ENCODE results near the gene LMF2. TPM values are rescaled to one million over a fixed set of nuclear protein-coding genes. Genes with fewer than 3 reads are reported as not detected.

The LMF2 gene
- total RNA-seq, 1 experiment from 2014 or later: 56.9 TPM

DNA sequence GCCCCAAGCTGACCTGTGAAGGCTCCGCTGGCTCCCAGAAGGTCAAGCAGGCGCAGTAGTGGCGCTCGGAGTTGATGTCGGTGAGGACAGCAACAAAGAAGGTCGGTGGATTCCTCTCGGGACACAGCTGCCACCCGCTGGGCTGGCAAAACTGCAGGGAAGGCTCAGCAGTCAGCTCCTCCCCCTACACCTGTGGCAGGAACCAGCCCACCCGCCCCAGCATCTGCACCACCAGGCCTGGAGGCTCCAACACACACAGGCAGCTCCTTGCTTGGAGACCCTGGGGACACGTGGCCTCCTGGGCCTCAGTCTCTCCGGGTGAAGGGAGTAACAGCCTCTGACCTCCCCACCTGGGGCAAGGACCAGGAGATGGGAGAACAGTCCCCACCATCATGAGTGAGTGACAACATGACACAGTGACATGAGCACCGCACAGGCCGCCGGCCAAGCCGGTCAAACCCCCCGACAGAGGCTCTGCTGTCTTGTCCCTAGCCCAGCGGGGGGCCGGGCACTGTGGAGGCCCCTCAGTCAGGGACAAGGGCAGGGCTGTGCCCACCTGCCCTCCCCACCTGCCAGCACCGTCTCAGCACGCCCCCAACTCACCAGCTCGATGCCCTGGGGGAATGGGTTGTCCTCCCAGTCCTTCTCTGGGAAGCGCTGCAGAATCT lies 39.6 kb downstream of the LMF2 start:
- Histone ChIP-seq H3K79me2 (ENCODE audit: insufficient read depth, low read length) (peaks cover 44% of the 10 kb centered on the region), H3K4me3 (replicated peaks in 1 of 2; ENCODE audit: low read depth in 1 of 2, low read length in 2 of 2) (no peak overlapping the region), H3K4me2 (ENCODE audit: low read length) (no peak overlapping the region), H3K27me3 (ENCODE audit: insufficient read depth, low read length) (no peaks in the 10 kb centered on the region), H3K9ac (ENCODE audit: low read length) (no peak overlapping the region), H3K27ac (ENCODE audit: low read depth, low read length) (no peak overlapping the region), H3K36me3 (ENCODE audit: control insufficient read depth in 1 of 2, insufficient read depth in 2 of 2, low read length in 2 of 2) (peaks cover 7 to 11% of the 10 kb centered on the region in 2 experiments; a peak in 3 of 4 replicates), H2AFZ (ENCODE audit: low read depth, low read length, poor library complexity, severe bottlenecking) (no peak overlapping the region), H3K4me1 (ENCODE audit: control insufficient read depth in 1 of 2, insufficient read depth in 2 of 2, low read length in 2 of 2) (peaks cover 19 to 35% of the 10 kb centered on the region in 2 experiments), H4K20me1 (ENCODE audit: insufficient read depth) (peaks cover 6% of the 10 kb centered on the region; the same call in 1 of the 2 replicates), H3K9me2 (ENCODE audit: insufficient read depth) (no peaks in the 10 kb centered on the region), H3K9me3 (ENCODE audit: control insufficient read depth in 1 of 2, insufficient read depth in 1 of 2, low read depth in 1 of 2, low read length in 2 of 2) (no peaks in the 10 kb centered on the region)
- CTCF ChIA-PET: no interaction called here
- ATAC-seq (no peak), DNase-seq (ENCODE audit: low read depth, low spot score) (no peak)
- POLR2A ChIA-PET: no interaction called here
- RAD21 ChIA-PET (ENCODE audit: low non-redundant PET in 1 of 2, low total read pairs in 2 of 2, uncharacterized antibody in 2 of 2, unreplicated experiment in 2 of 2): no interaction called here
- no TSS peak for BruUV-seq (replicated peaks)
- TF ChIP-seq EZH2phosphoT487 (IDR thresholded peaks at IDR 0.05; ENCODE audit: borderline replicate concordance) (no peak), SRF (IDR thresholded peaks at IDR 0.05; ENCODE audit: low read depth) (no peak), SP1 (IDR thresholded peaks at IDR 0.05; ENCODE audit: low read depth) (no peak), YY1 (IDR thresholded peaks at IDR 0.05; ENCODE audit: extremely low read depth, insufficient replicate concordance, low read depth, low read length) (no peak), POLR2A (IDR thresholded peaks at IDR 0.05; ENCODE audit: borderline replicate concordance, extremely low read depth, insufficient read depth, insufficient read length) (no peak), RAD21 (IDR thresholded peaks at IDR 0.05; ENCODE audit: low read depth) (no peak)
- TF ChIP-seq, protein P1, sequence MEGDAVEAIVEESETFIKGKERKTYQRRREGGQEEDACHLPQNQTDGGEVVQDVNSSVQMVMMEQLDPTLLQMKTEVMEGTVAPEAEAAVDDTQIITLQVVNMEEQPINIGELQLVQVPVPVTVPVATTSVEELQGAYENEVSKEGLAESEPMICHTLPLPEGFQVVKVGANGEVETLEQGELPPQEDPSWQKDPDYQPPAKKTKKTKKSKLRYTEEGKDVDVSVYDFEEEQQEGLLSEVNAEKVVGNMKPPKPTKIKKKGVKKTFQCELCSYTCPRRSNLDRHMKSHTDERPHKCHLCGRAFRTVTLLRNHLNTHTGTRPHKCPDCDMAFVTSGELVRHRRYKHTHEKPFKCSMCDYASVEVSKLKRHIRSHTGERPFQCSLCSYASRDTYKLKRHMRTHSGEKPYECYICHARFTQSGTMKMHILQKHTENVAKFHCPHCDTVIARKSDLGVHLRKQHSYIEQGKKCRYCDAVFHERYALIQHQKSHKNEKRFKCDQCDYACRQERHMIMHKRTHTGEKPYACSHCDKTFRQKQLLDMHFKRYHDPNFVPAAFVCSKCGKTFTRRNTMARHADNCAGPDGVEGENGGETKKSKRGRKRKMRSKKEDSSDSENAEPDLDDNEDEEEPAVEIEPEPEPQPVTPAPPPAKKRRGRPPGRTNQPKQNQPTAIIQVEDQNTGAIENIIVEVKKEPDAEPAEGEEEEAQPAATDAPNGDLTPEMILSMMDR (IDR thresholded peaks at IDR 0.05 in 2 of 3, conservative IDR thresholded peaks at IDR 0.05 in 1 of 3; ENCODE audit: borderline replicate concordance in 1 of 3, insufficient read depth in 1 of 3, low read depth in 2 of 3, low read length in 2 of 3): no peak
- intact Hi-C loops (cut with micrococcal nuclease): no loop called here

DNA sequence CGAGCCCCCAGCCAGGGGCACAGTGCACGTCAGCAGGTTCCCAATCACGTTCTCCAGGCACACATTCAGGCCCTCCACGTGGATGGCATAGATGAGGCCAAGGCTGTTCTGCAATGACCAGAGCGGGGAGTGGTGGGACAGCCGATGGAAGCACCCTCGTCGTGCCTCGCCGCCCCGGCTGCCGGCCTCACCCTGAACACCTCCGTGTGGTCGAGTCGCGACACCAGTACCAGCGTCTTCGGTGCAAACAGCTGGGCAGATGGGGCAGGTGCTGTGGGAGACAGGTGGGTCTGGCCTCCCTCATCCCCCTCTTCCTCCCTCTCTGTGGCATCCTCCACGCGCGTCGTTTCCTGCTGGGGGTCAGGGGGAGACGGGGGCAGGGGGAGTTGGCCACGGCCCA lies 40.2 kb downstream of the LMF2 start:
- Histone ChIP-seq H3K9ac (ENCODE audit: low read length) (no peak overlapping the region), H3K4me2 (ENCODE audit: low read length) (no peak overlapping the region), H3K27ac (ENCODE audit: low read depth, low read length) (no peak overlapping the region), H3K36me3 (ENCODE audit: control insufficient read depth in 1 of 2, insufficient read depth in 2 of 2, low read length in 2 of 2) (peaks cover 9 to 14% of the 10 kb centered on the region in 2 experiments; a peak in 3 of 4 replicates), H3K9me2 (ENCODE audit: insufficient read depth) (no peaks in the 10 kb centered on the region), H2AFZ (ENCODE audit: low read depth, low read length, poor library complexity, severe bottlenecking) (no peak overlapping the region), H3K79me2 (ENCODE audit: insufficient read depth, low read length) (peaks cover 38% of the 10 kb centered on the region), H4K20me1 (ENCODE audit: insufficient read depth) (peaks cover 4% of the 10 kb centered on the region; the same call in 1 of the 2 replicates), H3K4me3 (replicated peaks in 1 of 2; ENCODE audit: low read depth in 1 of 2, low read length in 2 of 2) (no peak overlapping the region), H3K27me3 (ENCODE audit: insufficient read depth, low read length) (no peaks in the 10 kb centered on the region), H3K4me1 (ENCODE audit: control insufficient read depth in 1 of 2, insufficient read depth in 2 of 2, low read length in 2 of 2) (peaks cover 18 to 33% of the 10 kb centered on the region in 2 experiments), H3K9me3 (ENCODE audit: control insufficient read depth in 1 of 2, insufficient read depth in 1 of 2, low read depth in 1 of 2, low read length in 2 of 2) (no peaks in the 10 kb centered on the region)
- ChIA-PET POLR2A (no interaction called here), RAD21 (ENCODE audit: low non-redundant PET in 1 of 2, low total read pairs in 2 of 2, uncharacterized antibody in 2 of 2, unreplicated experiment in 2 of 2) (no interaction called here), CTCF (no interaction called here)
- DNase-seq (ENCODE audit: low read depth, low spot score) (no peak), ATAC-seq (no peak)
- BruUV-seq (replicated peaks): no TSS peak
- no peak for TF ChIP-seq RAD21 (IDR thresholded peaks at IDR 0.05; ENCODE audit: low read depth)
- intact Hi-C loops (cut with micrococcal nuclease): no loop called here
